HepG2 (cell line): Measurements from ENCODE around the gene RHOC. TPM values are rescaled to one million over a fixed set of nuclear protein-coding genes. Genes with fewer than 3 reads are reported as not detected.

Experiments
- AKAP8 ChIP-seq: sonication (generic); formaldehyde crosslinking; IDR thresholded peaks from 2 replicates; pipeline ENCODE4 v1.5.1; 2020; ENCODE audit warnings: mild to moderate bottlenecking, missing genetic modification reagents
- ATF7-NPFF ChIP-seq: sonication (generic); formaldehyde crosslinking; IDR thresholded peaks from 2 replicates; pipeline ENCODE4 v1.8.1; 2023; ENCODE audit warnings: mild to moderate bottlenecking, low read depth, missing genetic modification reagents, moderate library complexity
- BCL3 ChIP-seq: sonication (generic); formaldehyde crosslinking; IDR thresholded peaks from 2 replicates; pipeline ENCODE4 v1.5.1; 2020; ENCODE audit warnings: mild to moderate bottlenecking, missing genetic modification reagents, moderate library complexity
- BHLHE40 ChIP-seq: IDR thresholded peaks from 2 replicates; pipeline ENCODE4 v1.6.1; 2011; ENCODE audit warnings: low read length, improper control_type of control experiment
- FOXM1 ChIP-seq: sonication (generic); formaldehyde crosslinking; IDR thresholded peaks from 2 replicates; pipeline ENCODE4 v1.5.0; 2020; ENCODE audit warnings: missing genetic modification reagents
- LBX2 ChIP-seq: sonication (generic); formaldehyde crosslinking; IDR thresholded peaks from 2 replicates; pipeline ENCODE4 v1.5.0; 2020; ENCODE audit warnings: missing genetic modification reagents, mild to moderate bottlenecking, borderline replicate concordance
- MED1 ChIP-seq: sonication (generic); formaldehyde crosslinking; IDR thresholded peaks from 2 replicates; pipeline ENCODE4 v1.4.0; 2020; ENCODE audit warnings: missing genetic modification reagents
- MTA3 ChIP-seq: sonication (generic); formaldehyde crosslinking; IDR thresholded peaks from 2 replicates; pipeline ENCODE4 v1.4.0; 2020; ENCODE audit warnings: missing genetic modification reagents
- MTF1 ChIP-seq: sonication (generic); formaldehyde crosslinking; IDR thresholded peaks from 2 replicates; pipeline ENCODE4 v1.5.0; 2020; ENCODE audit warnings: missing genetic modification reagents
- NFKB2 ChIP-seq: sonication (generic); formaldehyde crosslinking; IDR thresholded peaks from 2 replicates; pipeline ENCODE4 v1.4.0; 2020; ENCODE audit warnings: missing genetic modification reagents, borderline replicate concordance
- PBX2 ChIP-seq: IDR thresholded peaks from 2 replicates; pipeline ENCODE4 v1.6.1; 2016; ENCODE audit warnings: control low read depth
- RXRA ChIP-seq: sonication (generic); formaldehyde crosslinking; IDR thresholded peaks from 2 replicates; pipeline ENCODE4 v1.5.1; 2020; ENCODE audit warnings: missing genetic modification reagents
- SMC3 ChIP-seq: IDR thresholded peaks from 2 replicates; pipeline ENCODE4 v1.6.1; 2011; ENCODE audit warnings: low read length, improper control_type of control experiment
- ZBTB1 ChIP-seq: sonication (generic); formaldehyde crosslinking; IDR thresholded peaks from 2 replicates; pipeline ENCODE4 v1.4.0; 2020; ENCODE audit warnings: missing genetic modification reagents, borderline replicate concordance
- ZKSCAN1 ChIP-seq: fragments of 150-350 bp; IDR thresholded peaks from 2 replicates; pipeline ENCODE4 v1.6.1; 2014; ENCODE audit warnings: low read length
- ZNF136 ChIP-seq: sonication (generic); formaldehyde crosslinking; IDR thresholded peaks from 2 replicates; pipeline ENCODE4 v1.8.1; 2022; ENCODE audit warnings: low read depth, mild to moderate bottlenecking, moderate library complexity, missing genetic modification reagents
- ZNF230 ChIP-seq: sonication (generic); formaldehyde crosslinking; IDR thresholded peaks from 2 replicates; pipeline ENCODE4 v1.4.0; 2020; ENCODE audit warnings: mild to moderate bottlenecking, missing genetic modification reagents
- ZNF232 ChIP-seq: sonication (generic); formaldehyde crosslinking; IDR thresholded peaks from 2 replicates; pipeline ENCODE4 v1.4.0; 2020; ENCODE audit warnings: missing genetic modification reagents, borderline replicate concordance
- ZNF260 ChIP-seq: sonication (generic); formaldehyde crosslinking; IDR thresholded peaks from 2 replicates; pipeline ENCODE4 v1.4.0; 2020; ENCODE audit warnings: missing genetic modification reagents, low read depth, mild to moderate bottlenecking, borderline replicate concordance
- ZNF34 ChIP-seq: sonication (generic); formaldehyde crosslinking; IDR thresholded peaks from 2 replicates; pipeline ENCODE4 v1.4.0; 2020; ENCODE audit warnings: mild to moderate bottlenecking, missing genetic modification reagents, borderline replicate concordance
- ZNF430 ChIP-seq: sonication (generic); formaldehyde crosslinking; IDR thresholded peaks from 2 replicates; pipeline ENCODE4 v1.9.0; 2021; ENCODE audit warnings: mild to moderate bottlenecking, missing genetic modification reagents
- ZNF496 ChIP-seq: sonication (generic); formaldehyde crosslinking; IDR thresholded peaks from 2 replicates; pipeline ENCODE4 v1.8.1; 2023; ENCODE audit warnings: mild to moderate bottlenecking, moderate library complexity, missing genetic modification reagents; ENCODE audit not compliant: insufficient replicate concordance
- polyA plus RNA-seq, 8 experiments: library from polyadenylated mRNA; depleted of rRNA in 3 of 8; stranded (reverse) in 7 of 8; unstranded in 1 of 8; fragments of >200 nt; fragmentation: Illumina TruSeq in 4 of 8; extraction: Trizol in 4 of 8; gene quantifications; 2 replicates each; pipeline versions ENCODE4 v1.2.1 to v1.2.3, GENCODE V29; 2011 to 2016; ENCODE audit warnings: low read depth in 4 of 8, missing spikeins in 1 of 8, mixed read lengths in 1 of 8; ENCODE audit not compliant: insufficient read depth in 1 of 8
- total RNA-seq, 5 experiments: library from RNA; depleted of rRNA; stranded (reverse); fragments of >200 nt; fragmentation: Illumina TruSeq; extraction: Trizol; gene quantifications; 2 replicates each; pipeline ENCODE4 v1.2.3, GENCODE V29; 2016; ENCODE audit warnings: low read depth in 1 of 5
- TF ChIP-seq, protein P1 (sequence below): sonication (generic); formaldehyde crosslinking; IDR thresholded peaks from 2 replicates; pipeline ENCODE4 v1.4.0; 2020; ENCODE audit warnings: missing genetic modification reagents
- TF ChIP-seq, protein P2 (sequence below): sonication (generic); formaldehyde crosslinking; IDR thresholded peaks from 2 replicates; pipeline ENCODE4; 2020; ENCODE audit warnings: missing genetic modification reagents, mild to moderate bottlenecking, borderline replicate concordance

Gene RHOC
- total and polyA plus RNA-seq, 2 of the 13 experiments (the other 11 are each of a cell fraction or from before 2014, with no cell fraction given) = 64.3 to 182 TPM

- no peak for TF ChIP-seq MTF1 (CRISPR knock-in tag)
- TF ChIP-seq NFKB2 (CRISPR knock-in tag) = no peak; the same call in 1 of the 2 replicates
- no peak for TF ChIP-seq ATF7-NPFF (CRISPR knock-in tag)
- TF ChIP-seq PBX2 (CRISPR knock-in tag) = no peak
- no peak; the same call in 1 of the 2 replicates for TF ChIP-seq BHLHE40
- TF ChIP-seq ZNF136 (CRISPR knock-in tag) = no peak
- peak; percentile 65 for TF ChIP-seq MED1
- no peak for TF ChIP-seq ZNF496 (CRISPR knock-in tag)
- TF ChIP-seq MTA3 = no peak
- no peak for TF ChIP-seq ZBTB1 (CRISPR knock-in tag)
- TF ChIP-seq ZNF260 (CRISPR knock-in tag) = no peak
- no peak; the same call in 1 of the 2 replicates for TF ChIP-seq ZNF232 (CRISPR knock-in tag)
- TF ChIP-seq LBX2 (CRISPR knock-in tag) = no peak
- TF ChIP-seq, protein P1, sequence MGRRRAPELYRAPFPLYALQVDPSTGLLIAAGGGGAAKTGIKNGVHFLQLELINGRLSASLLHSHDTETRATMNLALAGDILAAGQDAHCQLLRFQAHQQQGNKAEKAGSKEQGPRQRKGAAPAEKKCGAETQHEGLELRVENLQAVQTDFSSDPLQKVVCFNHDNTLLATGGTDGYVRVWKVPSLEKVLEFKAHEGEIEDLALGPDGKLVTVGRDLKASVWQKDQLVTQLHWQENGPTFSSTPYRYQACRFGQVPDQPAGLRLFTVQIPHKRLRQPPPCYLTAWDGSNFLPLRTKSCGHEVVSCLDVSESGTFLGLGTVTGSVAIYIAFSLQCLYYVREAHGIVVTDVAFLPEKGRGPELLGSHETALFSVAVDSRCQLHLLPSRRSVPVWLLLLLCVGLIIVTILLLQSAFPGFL (CRISPR knock-in tag) = no peak
- no peak; the same call in 1 of the 2 replicates for TF ChIP-seq ZNF430 (CRISPR knock-in tag)
- TF ChIP-seq AKAP8 (CRISPR knock-in tag) = no peak
- TF ChIP-seq FOXM1 (CRISPR knock-in tag) = no peak
- peak; percentile 59; the same call in 1 of the 2 replicates for TF ChIP-seq RXRA (CRISPR knock-in tag)
- no peak for TF ChIP-seq ZKSCAN1
- peak; percentile 33; the same call in 1 of the 2 replicates for TF ChIP-seq SMC3
- TF ChIP-seq ZNF34 (CRISPR knock-in tag) = no peak
- no peak for TF ChIP-seq ZNF230 (CRISPR knock-in tag)
- TF ChIP-seq BCL3 = no peak; the same call in 1 of the 2 replicates
- TF ChIP-seq, protein P2, sequence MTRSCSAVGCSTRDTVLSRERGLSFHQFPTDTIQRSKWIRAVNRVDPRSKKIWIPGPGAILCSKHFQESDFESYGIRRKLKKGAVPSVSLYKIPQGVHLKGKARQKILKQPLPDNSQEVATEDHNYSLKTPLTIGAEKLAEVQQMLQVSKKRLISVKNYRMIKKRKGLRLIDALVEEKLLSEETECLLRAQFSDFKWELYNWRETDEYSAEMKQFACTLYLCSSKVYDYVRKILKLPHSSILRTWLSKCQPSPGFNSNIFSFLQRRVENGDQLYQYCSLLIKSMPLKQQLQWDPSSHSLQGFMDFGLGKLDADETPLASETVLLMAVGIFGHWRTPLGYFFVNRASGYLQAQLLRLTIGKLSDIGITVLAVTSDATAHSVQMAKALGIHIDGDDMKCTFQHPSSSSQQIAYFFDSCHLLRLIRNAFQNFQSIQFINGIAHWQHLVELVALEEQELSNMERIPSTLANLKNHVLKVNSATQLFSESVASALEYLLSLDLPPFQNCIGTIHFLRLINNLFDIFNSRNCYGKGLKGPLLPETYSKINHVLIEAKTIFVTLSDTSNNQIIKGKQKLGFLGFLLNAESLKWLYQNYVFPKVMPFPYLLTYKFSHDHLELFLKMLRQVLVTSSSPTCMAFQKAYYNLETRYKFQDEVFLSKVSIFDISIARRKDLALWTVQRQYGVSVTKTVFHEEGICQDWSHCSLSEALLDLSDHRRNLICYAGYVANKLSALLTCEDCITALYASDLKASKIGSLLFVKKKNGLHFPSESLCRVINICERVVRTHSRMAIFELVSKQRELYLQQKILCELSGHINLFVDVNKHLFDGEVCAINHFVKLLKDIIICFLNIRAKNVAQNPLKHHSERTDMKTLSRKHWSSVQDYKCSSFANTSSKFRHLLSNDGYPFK = peak; percentile 27; the same call in 1 of the 2 replicates
Measured at GRCh38 chr1:112707221-112708001, 484 bp upstream of the RHOC start (continued).
